Panc1 (cell line): Measurements from ENCODE around the gene GNG14. TPM values are rescaled to one million over a fixed set of nuclear protein-coding genes. Genes with fewer than 3 reads are reported as not detected.

Source experiments
- ATAC-seq: fragments of 200-7000 bp; cut with Tn5 transposase; 2 replicates; pipeline ENCODE4 v1.9.1; 2020; ENCODE audit warnings: mild to moderate bottlenecking, moderate library complexity
- BruUV-seq: library from RNA; stranded (reverse); fragments of 400-500 nt; replicated peaks from 2 replicates; lab custom pipeline; 2021; lab: Mats Ljungman, UMichigan
- CTCF ChIA-PET: fragments of 300-600 bp; sonication (Branson Sonifier 250); formaldehyde crosslinking; loops from one replicate; lab custom pipeline; 2022; ENCODE audit warnings: antibody characterized with exemption; lab: Charles Lee
- POLR2A ChIA-PET: fragments of 300-600 bp; sonication (Branson Sonifier 250); formaldehyde crosslinking; loops from one replicate; lab custom pipeline; 2022; ENCODE audit warnings: antibody characterized with exemption; lab: Charles Lee
- DNase-seq: peaks from one replicate; pipeline ENCODE4 v3.0.0-alpha.2; 2010; ENCODE audit warnings: low read depth, low spot score
- H3K27ac ChIP-seq: 2 replicates; pipeline ENCODE4 v1.5.1; 2011; ENCODE audit warnings: mild to moderate bottlenecking, low read length, inconsistent platforms
- H3K27me3 ChIP-seq: fragments of 200-500 bp; sonication (Bioruptor generic); 2 replicates; pipeline ENCODE4 v1.6.0; 2014; ENCODE audit warnings: low read length, inconsistent platforms; ENCODE audit not compliant: control insufficient read depth, insufficient read depth
- H3K36me3 ChIP-seq: fragments of 200-500 bp; sonication (Bioruptor generic); 2 replicates; pipeline ENCODE4 v1.5.1; 2014; ENCODE audit warnings: inconsistent platforms, mild to moderate bottlenecking, low read length, moderate library complexity; ENCODE audit not compliant: control insufficient read depth, insufficient read depth
- H3K4me1 ChIP-seq: 2 replicates; pipeline ENCODE4 v1.5.1; 2011; ENCODE audit warnings: inconsistent platforms, mild to moderate bottlenecking, low read length, moderate library complexity; ENCODE audit not compliant: control insufficient read depth, insufficient read depth
- H3K4me3 ChIP-seq, 2 experiments: 2 replicates each; pipeline ENCODE4 v1.5.1; 2011 to 2012; ENCODE audit warnings: low read depth in 2 of 2, low read length in 2 of 2, mild to moderate bottlenecking in 2 of 2, inconsistent platforms in 1 of 2, moderate library complexity in 1 of 2
- H3K9me3 ChIP-seq: fragments of 200-500 bp; sonication (Bioruptor generic); 2 replicates; pipeline ENCODE4 v1.5.1; 2014; ENCODE audit warnings: low read depth, mild to moderate bottlenecking, inconsistent platforms, low read length, moderate library complexity; ENCODE audit not compliant: control insufficient read depth, insufficient read depth
- POLR2AphosphoS5 ChIP-seq: IDR thresholded peaks from 2 replicates; pipeline ENCODE4 v1.6.1; 2012; ENCODE audit warnings: mild to moderate bottlenecking, low read depth, low read length, moderate library complexity
- REST ChIP-seq, 2 experiments: IDR thresholded peaks; 2 replicates each; pipeline ENCODE4 v1.6.1; 2011 to 2012; ENCODE audit warnings: low read depth in 2 of 2, control low read depth in 1 of 2, low read length in 1 of 2, mild to moderate bottlenecking in 1 of 2, moderate library complexity in 1 of 2; ENCODE audit not compliant: insufficient read depth in 1 of 2
- TCF7L2 ChIP-seq: IDR thresholded peaks from 2 replicates; pipeline ENCODE4 v1.6.1; 2011; ENCODE audit warnings: mild to moderate bottlenecking, low read depth, low read length, inconsistent platforms
- in situ Hi-C: cut with HindIII; loops from 2 replicates; pipeline ENCODE4 v1.10.0; 2016; ENCODE audit warnings: low sequenced_read_pairs, low pct_unique_long_range_greater_than_20kb
- intact Hi-C: fragments of 100-400 bp; cut with micrococcal nuclease; formaldehyde crosslinking; loops from one replicate; pipeline ENCODE4 v1.10.0; 2022; ENCODE audit not compliant: unreplicated experiment
- total RNA-seq: library from RNA; stranded (reverse); gene quantifications from one replicate; pipeline ENCODE4 v1.2.1, GENCODE V29; 2021; ENCODE audit not compliant: unreplicated experiment

GNG14 gene
- total RNA-seq, 1 experiment from 2014 or later: not detected

- no peaks in the 10 kb centered on the region for H3K9me3 ChIP-seq
- TF ChIP-seq POLR2AphosphoS5: peak; percentile 69
- peak; percentile 51 for TF ChIP-seq TCF7L2
- TF ChIP-seq REST (IDR thresholded peaks at IDR 0.05; ENCODE audit: insufficient read depth in 1 of 2, low read depth in 2 of 2, low read length in 1 of 2): no peak
- BruUV-seq: no TSS peak
Measured at GRCh38 chr19:12736995-12737834, 49.4 kb downstream of the GNG14 start, which contains the start of gene GET3. Gene GET3, plus strand, starts transcription at chr19:12737497. Its CDS starts 9 bp downstream, at chr19:12737506.

GRCh38 chr19:12737835-12738351 is 50.1 kb downstream of the GNG14 start:
- intact Hi-C loops: no loop called here
- H3K4me1 ChIP-seq: peaks cover 13% of the 10 kb centered on the region
- DNase-seq (no peak), ATAC-seq (no peak)
- CTCF ChIA-PET: no interaction called here
- in situ Hi-C loops: no loop called here
- TSS peak; percentile 93 for BruUV-seq
- TF ChIP-seq REST (IDR thresholded peaks at IDR 0.05; ENCODE audit: insufficient read depth in 1 of 2, low read depth in 2 of 2, low read length in 1 of 2): no peak
- H3K9me3 ChIP-seq: no peaks in the 10 kb centered on the region
- peak overlapping the region; percentile 94 to 97 for H3K4me3 ChIP-seq
- POLR2A ChIA-PET: interaction anchor here (1.1 kb wide), 1 partner anchor 12 kb away, joined by 4 read pairs; no protein-coding TSS in a partner anchor
- H3K36me3 ChIP-seq: peaks cover 16% of the 10 kb centered on the region; the same call in 1 of the 2 replicates
- H3K27ac ChIP-seq: peak overlapping the region; percentile 99
- H3K27me3 ChIP-seq: no peaks in the 10 kb centered on the region

More at GRCh38 chr19:12736995-12737834, 49.4 kb downstream of the GNG14 start, which contains the start of gene GET3:
- ChIA-PET CTCF (no interaction called here), POLR2A (interaction anchor here (1.0 to 1.1 kb wide), 2 partner anchors 13 to 14 kb away, joined by 4 read pairs; no protein-coding TSS in a partner anchor)
- H3K36me3 ChIP-seq: peaks cover 16% of the 10 kb centered on the region; the same call in 1 of the 2 replicates
- in situ Hi-C loops: no loop called here
- DNase-seq (peak; percentile 99), ATAC-seq (peak; percentile 92)
- H3K4me3 ChIP-seq: peak within 1 kb of the TSS; percentile 94 to 97
- intact Hi-C loops: no loop called here
- peaks cover 18% of the 10 kb centered on the region for H3K4me1 ChIP-seq
- H3K27me3 ChIP-seq: no peaks in the 10 kb centered on the region
- peak within 1 kb of the TSS; percentile 99 for H3K27ac ChIP-seq

Other genes with a start within 250 kb of the GNG14 start
- gene ZNF443, start 247.0 kb upstream of the GNG14 start, total RNA-seq: 6.0 TPM
- 4.0 TPM for gene ZNF709, start 203.2 kb upstream of the GNG14 start, total RNA-seq
- 5.7 TPM for gene ZNF564, start 136.5 kb upstream of the GNG14 start, total RNA-seq
- gene ZNF490, start 77.2 kb upstream of the GNG14 start, total RNA-seq: 7.0 TPM
- gene ZNF791, start 77.1 kb upstream of the GNG14 start, total RNA-seq: 19.0 TPM
- 43.0 TPM for gene MAN2B1, start 21.3 kb upstream of the GNG14 start, total RNA-seq
- 10.8 TPM for gene WDR83, start 21.2 kb upstream of the GNG14 start, total RNA-seq
- gene DHPS, start 6.1 kb upstream of the GNG14 start, total RNA-seq: 76.9 TPM
- gene FBXW9, start 8.6 kb downstream of the GNG14 start, total RNA-seq: 12.4 TPM
- 83.3 TPM for gene TNPO2, start 35.9 kb downstream of the GNG14 start, total RNA-seq
- 143 TPM for gene TRIR, start 46.7 kb downstream of the GNG14 start, total RNA-seq
- gene GET3, start 49.5 kb downstream of the GNG14 start, total RNA-seq: 69.9 TPM
- not detected for gene BEST2, start 63.8 kb downstream of the GNG14 start, total RNA-seq
- gene HOOK2, start 87.6 kb downstream of the GNG14 start, total RNA-seq: 14.3 TPM
- gene JUNB, start 103.5 kb downstream of the GNG14 start, total RNA-seq: 49.7 TPM
- 61.0 TPM for gene PRDX2, start 113.8 kb downstream of the GNG14 start, total RNA-seq
- gene THSD8, start 114.1 kb downstream of the GNG14 start, total RNA-seq: 24.8 TPM
- 44.9 TPM for gene RNASEH2A, start 118.6 kb downstream of the GNG14 start, total RNA-seq
- gene RTBDN, start 146.6 kb downstream of the GNG14 start, total RNA-seq: 2.4 TPM
- 3.1 TPM for gene MAST1, start 150.5 kb downstream of the GNG14 start, total RNA-seq
- 78.9 TPM for gene DNASE2, start 193.5 kb downstream of the GNG14 start, total RNA-seq
- 0.10 TPM for gene KLF1, start 199.2 kb downstream of the GNG14 start, total RNA-seq
- gene GCDH, start 203.2 kb downstream of the GNG14 start, total RNA-seq: 15.6 TPM
- 1.6 TPM for gene SYCE2, start 231.3 kb downstream of the GNG14 start, total RNA-seq
- gene FARSA, start 245.7 kb downstream of the GNG14 start, total RNA-seq: 80.3 TPM